ENCODE data around the gene SMCP. TPM values are rescaled to one million over a fixed set of nuclear protein-coding genes. Genes with fewer than 3 reads are reported as not detected.

Gene SMCP, protein sequence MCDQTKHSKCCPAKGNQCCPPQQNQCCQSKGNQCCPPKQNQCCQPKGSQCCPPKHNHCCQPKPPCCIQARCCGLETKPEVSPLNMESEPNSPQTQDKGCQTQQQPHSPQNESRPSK
- not detected for total RNA-seq

DNA sequence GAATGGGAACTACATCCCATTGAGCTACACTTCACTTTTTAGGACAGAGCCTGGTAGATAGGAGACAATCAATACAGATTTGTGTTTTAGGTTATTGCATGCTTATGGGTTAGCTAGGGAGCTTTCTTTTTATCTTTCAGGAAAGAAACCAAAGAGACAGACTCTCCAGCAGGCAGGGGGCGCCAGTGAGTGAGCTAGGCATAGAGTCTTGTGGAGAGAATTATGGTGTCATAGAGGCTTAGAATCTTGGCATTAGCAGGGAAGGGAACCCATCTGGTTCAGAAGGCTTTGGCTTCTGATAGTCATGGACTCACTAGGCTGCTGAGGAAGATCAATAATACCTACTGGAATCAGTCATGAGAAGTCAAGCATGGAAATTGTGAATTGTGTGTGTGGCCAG lies at the start of gene SMCP:
Gene SMCP (plus strand): TSS at position 281 of the 400 bp plus-strand sequence. CDS start 6,101 bp downstream, outside the sequence.
- TF ChIP-seq POLR2A (IDR thresholded peaks at IDR 0.05) = no peak
- TF ChIP-seq, protein P1, sequence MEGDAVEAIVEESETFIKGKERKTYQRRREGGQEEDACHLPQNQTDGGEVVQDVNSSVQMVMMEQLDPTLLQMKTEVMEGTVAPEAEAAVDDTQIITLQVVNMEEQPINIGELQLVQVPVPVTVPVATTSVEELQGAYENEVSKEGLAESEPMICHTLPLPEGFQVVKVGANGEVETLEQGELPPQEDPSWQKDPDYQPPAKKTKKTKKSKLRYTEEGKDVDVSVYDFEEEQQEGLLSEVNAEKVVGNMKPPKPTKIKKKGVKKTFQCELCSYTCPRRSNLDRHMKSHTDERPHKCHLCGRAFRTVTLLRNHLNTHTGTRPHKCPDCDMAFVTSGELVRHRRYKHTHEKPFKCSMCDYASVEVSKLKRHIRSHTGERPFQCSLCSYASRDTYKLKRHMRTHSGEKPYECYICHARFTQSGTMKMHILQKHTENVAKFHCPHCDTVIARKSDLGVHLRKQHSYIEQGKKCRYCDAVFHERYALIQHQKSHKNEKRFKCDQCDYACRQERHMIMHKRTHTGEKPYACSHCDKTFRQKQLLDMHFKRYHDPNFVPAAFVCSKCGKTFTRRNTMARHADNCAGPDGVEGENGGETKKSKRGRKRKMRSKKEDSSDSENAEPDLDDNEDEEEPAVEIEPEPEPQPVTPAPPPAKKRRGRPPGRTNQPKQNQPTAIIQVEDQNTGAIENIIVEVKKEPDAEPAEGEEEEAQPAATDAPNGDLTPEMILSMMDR (IDR thresholded peaks at IDR 0.05) = no peak
- Histone ChIP-seq H3K27ac (no peak within 1 kb of the TSS), H3K9me3 (no peaks in the 10 kb centered on the region), H3K36me3 (no peaks in the 10 kb centered on the region), H3K4me1 (no peaks in the 10 kb centered on the region), H3K27me3 (no peaks in the 10 kb centered on the region), H3K4me3 (no peak within 1 kb of the TSS)
- DNase-seq = no peak
- intact Hi-C loops (cut with DNase I; ENCODE audit: low total_unique reads) = no loop called here

DNA sequence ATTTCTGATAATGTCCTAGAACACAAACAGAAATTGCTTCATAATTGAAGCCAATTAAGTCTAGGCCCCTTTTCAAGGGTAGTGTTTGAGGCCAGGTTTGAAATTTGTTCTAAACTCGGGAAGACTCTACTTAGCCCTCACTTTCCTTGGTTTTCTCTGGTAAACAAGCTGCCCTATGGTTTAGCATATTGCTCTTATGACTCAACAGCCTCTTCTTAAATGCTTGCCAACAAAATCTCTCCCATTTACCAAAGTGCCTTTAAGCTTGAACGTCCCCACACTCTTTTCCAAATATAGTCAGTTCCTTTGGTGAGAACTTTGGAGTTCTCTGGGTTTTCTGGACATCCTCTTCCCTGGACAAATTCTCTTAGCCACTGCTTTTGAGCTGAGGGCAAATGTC lies 41.3 kb upstream of the SMCP start:
- H3K36me3 ChIP-seq = no peaks in the 10 kb centered on the region

DNA sequence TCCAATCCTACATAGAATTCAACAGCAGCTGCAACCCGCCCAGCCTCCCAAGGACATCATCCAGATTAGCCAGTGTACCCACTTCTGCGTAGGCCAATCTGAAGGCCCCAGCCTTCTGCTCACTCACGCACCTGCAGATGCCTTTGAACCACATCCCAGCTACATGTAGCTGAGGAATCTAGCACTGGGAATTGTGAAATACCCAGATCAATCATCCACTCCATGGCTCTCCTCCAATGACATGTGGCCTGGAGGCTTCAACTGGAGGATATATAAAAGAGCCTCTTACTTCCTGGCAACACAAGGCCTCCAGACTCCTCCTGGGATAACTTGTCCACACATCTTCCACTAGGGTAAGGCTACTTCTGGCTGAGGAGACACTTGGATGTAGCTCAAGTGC lies 35.6 kb upstream of the SMCP start, which contains the start of gene LCE6A:
Gene LCE6A (plus strand): TSS at position 301 of the 400 bp plus-strand sequence. CDS start 665 bp downstream, outside the sequence.
- intact Hi-C loops (cut with DNase I; ENCODE audit: low total_unique reads) = no loop called here
- Histone ChIP-seq H3K9me3 (no peaks in the 10 kb centered on the region), H3K27ac (no peak within 1 kb of the TSS), H3K27me3 (no peaks in the 10 kb centered on the region), H3K36me3 (no peaks in the 10 kb centered on the region), H3K4me3 (no peak within 1 kb of the TSS), H3K4me1 (no peaks in the 10 kb centered on the region)
- no peak for TF ChIP-seq POLR2A (IDR thresholded peaks at IDR 0.05)
- TF ChIP-seq, protein P1 (IDR thresholded peaks at IDR 0.05) = no peak
- DNase-seq = no peak

More for the DNA sequence above, 41.3 kb upstream of the SMCP start:
- no peak overlapping the region for H3K27ac ChIP-seq
- H3K4me3 ChIP-seq = no peak overlapping the region
- H3K4me1 ChIP-seq = no peaks in the 10 kb centered on the region
- H3K9me3 ChIP-seq = no peaks in the 10 kb centered on the region
- intact Hi-C loops (cut with DNase I; ENCODE audit: low total_unique reads) = no loop called here
- TF ChIP-seq, protein P1 (IDR thresholded peaks at IDR 0.05) = no peak
- TF ChIP-seq POLR2A (IDR thresholded peaks at IDR 0.05) = no peak
- no peak for DNase-seq
- no peaks in the 10 kb centered on the region for H3K27me3 ChIP-seq

DNA sequence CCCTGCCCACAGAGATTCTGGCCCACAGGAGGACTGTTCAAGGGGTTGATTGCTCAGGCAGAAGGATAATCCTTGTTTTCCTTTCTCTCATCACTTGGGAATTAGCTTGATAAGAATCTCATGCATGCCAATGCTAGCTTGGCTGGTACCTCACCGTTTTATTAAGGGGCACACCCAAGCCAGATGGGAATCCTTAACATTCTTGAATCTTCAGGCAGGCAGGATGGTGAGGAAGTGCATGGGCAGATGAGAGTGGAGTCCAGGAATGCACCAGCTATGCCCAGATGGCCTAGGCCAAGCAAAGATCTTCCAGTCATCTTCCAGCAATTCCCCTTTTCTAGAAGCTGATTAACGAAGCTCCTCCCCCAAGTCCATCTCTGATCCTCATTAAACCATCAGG lies 22.5 kb upstream of the SMCP start:
- H3K4me3 ChIP-seq = no peak overlapping the region
- intact Hi-C loops (cut with DNase I; ENCODE audit: low total_unique reads) = no loop called here
- no peak for TF ChIP-seq POLR2A (IDR thresholded peaks at IDR 0.05)
- TF ChIP-seq, protein P1 (IDR thresholded peaks at IDR 0.05) = no peak
- H3K27ac ChIP-seq = no peak overlapping the region
- no peaks in the 10 kb centered on the region for H3K27me3 ChIP-seq
- DNase-seq = no peak
- H3K9me3 ChIP-seq = no peaks in the 10 kb centered on the region
- H3K36me3 ChIP-seq = no peaks in the 10 kb centered on the region
- no peaks in the 10 kb centered on the region for H3K4me1 ChIP-seq

DNA sequence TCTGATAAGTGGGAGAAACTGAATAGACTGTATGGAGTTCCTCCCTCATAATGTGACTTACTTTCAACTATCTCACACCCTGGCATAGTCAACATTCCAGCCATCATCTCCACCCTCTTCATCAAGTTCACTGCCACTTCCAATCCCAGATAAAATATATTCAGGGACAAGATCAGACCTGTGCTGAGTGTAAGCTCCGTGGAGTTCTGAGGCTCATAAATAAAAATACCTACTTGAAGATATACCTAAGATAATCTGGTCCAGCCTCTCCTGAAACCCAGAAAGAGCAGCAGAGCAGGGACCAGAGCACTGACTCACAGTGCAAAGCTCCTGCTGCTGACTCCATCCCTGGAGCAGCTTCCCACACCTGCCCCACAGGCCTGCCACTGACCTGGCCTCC lies 20.1 kb upstream of the SMCP start:
- intact Hi-C loops (cut with DNase I; ENCODE audit: low total_unique reads) = no loop called here
- no peak overlapping the region for H3K27ac ChIP-seq
- no peaks in the 10 kb centered on the region for H3K4me1 ChIP-seq
- TF ChIP-seq, protein P1 (IDR thresholded peaks at IDR 0.05) = no peak
- no peak for TF ChIP-seq POLR2A (IDR thresholded peaks at IDR 0.05)
- no peak for DNase-seq
- no peaks in the 10 kb centered on the region for H3K9me3 ChIP-seq
- H3K4me3 ChIP-seq = no peak overlapping the region
- no peaks in the 10 kb centered on the region for H3K27me3 ChIP-seq
- H3K36me3 ChIP-seq = no peaks in the 10 kb centered on the region
